ENCODE results near the gene GGT5.
"Not testable (repeated sequence)": the region's sequence is repeated elsewhere in the genome, so short reads cannot be mapped to it uniquely, and the experiment has no call there.

Gene GGT5

DNA sequence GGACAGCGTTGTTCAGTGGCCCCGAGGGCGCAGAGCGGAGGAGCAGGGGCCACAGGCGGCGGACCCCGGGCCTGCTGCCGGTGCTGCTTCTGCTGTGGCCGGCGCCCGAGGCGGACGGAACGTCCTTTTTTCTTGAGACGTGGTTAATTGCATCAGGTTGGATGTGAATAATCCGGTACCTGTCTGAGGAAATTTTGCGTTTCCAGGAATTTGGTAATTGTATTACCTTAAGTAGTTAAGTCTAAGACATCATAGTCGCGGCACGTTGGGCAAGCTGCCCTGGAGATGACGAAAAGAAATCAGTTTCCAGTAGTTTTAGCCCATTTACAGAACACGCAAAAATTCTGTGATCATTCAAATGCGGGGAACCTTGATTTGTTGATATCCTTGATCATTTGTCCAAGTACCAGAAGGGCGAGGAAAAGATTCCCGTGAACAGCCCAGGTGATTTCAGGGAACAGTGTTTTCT is 26.5 kb upstream of the GGT5 start:
- Mint-ChIP-seq H3K27ac (peak overlapping the region; percentile 77), H3K36me3 (no peaks in the 10 kb centered on the region), H3K27me3 (no peaks in the 10 kb centered on the region), H3K4me3 (peak overlapping the region; percentile 92), H3K4me1 (peaks cover 40% of the 10 kb centered on the region), H3K9me3 (no peaks in the 10 kb centered on the region)
- ATAC-seq, result no peak

DNA sequence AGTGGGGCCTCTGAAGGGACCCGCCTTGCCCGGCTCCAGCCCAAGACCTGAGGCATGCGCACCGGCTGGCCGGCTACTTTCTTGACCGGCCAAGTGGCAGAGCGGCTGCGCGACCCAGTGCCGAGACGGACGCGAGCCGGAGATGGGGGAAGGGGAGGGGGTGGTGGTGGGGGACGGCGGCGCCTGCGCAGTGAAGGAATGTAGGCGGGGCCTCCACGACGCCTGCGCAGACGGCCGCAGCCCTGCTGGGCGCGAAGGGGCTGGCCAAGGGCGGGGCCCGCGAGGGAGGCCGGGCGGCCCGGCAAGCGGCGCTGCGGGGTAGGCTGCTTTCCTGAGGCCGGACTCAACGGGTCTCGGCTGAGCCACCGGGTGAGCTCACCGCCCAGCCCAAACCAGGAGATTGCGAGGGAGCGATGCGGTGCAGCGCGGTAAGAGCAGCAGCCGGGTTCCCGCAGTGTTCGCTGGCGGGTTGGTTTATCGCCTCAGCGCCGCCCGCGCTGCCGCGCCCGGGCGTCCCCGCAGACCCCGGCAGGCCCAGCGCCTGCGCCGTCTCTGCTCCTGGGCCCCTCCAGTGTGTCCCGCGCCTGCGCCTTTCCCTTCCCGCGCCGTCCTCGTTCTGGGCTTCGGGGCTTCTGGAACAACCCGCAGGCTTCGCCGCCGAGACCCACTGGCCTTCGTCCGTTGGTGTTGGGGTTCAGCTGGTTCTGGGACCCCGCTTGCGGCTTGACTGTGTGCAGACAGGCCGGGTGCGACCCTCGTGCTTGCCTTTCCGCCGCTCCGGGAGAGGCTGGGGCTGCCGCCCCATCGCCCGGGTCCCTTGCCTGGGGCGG is 25.9 kb upstream of the GGT5 start, which contains the start of gene SPECC1L:
TSS of gene SPECC1L (plus strand) at position 276 of the 830 bp plus-strand sequence. CDS start 31,401 bp downstream, outside the sequence.
- Mint-ChIP-seq H3K27ac (peak within 1 kb of the TSS; percentile 77), H3K4me3 (peak within 1 kb of the TSS; percentile 92), H3K9me3 (no peaks in the 10 kb centered on the region), H3K27me3 (no peaks in the 10 kb centered on the region), H3K36me3 (no peaks in the 10 kb centered on the region), H3K4me1 (peaks cover 41% of the 10 kb centered on the region)
- peak; percentile 98 for ATAC-seq

DNA sequence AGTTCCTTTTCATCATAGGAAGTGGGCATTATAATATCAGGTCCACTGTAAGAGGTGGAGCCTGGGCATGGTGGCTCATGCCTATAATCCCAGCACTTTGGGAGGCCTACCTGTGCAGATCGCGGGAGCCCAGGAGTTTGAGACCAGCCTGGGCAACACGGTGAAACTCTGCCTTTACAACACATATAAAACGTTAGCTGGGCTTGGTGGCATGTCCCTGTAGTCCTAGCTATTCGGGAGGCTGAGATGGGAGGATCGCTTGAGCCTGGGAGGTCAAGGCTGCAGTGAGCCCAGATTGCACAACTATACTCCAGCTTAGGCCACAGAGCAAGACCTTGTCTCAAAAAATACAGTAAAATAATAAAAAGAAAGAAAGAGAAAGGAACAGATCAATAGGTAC is 21.6 kb upstream of the GGT5 start:
- H3K27me3 Mint-ChIP-seq, result not testable (repeated sequence)

DNA sequence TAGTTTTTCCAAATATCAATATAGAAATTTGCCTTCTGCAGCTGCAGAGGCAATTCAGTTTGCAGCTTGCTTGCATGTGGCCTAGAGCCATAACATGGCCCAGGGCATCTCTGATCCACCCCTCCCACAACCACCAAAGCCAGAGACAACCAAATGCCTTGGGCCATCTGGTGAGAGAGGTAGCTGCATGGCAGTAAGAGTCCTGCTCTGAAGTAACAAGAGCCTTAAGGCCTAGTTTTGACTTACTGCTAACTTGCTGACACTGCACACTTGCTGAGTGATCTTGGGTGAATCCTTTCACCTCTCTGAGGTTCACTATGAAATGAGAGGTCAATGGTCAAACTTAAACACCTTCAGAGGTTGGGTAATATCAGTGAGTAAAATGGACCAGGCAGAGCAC is 20.9 kb upstream of the GGT5 start:
- Mint-ChIP-seq H3K4me3 (no peak overlapping the region), H3K27ac (no peak overlapping the region), H3K36me3 (no peaks in the 10 kb centered on the region), H3K9me3 (no peaks in the 10 kb centered on the region), H3K4me1 (peaks cover 27% of the 10 kb centered on the region), H3K27me3 (no peaks in the 10 kb centered on the region)
- ATAC-seq, result no peak

More for the DNA sequence above, 21.6 kb upstream of the GGT5 start:
- not testable (repeated sequence) for ATAC-seq, H3K9me3 Mint-ChIP-seq, H3K36me3 Mint-ChIP-seq, H3K27ac Mint-ChIP-seq, H3K4me3 Mint-ChIP-seq
- H3K4me1 Mint-ChIP-seq, result peaks cover 28% of the 10 kb centered on the region

DNA sequence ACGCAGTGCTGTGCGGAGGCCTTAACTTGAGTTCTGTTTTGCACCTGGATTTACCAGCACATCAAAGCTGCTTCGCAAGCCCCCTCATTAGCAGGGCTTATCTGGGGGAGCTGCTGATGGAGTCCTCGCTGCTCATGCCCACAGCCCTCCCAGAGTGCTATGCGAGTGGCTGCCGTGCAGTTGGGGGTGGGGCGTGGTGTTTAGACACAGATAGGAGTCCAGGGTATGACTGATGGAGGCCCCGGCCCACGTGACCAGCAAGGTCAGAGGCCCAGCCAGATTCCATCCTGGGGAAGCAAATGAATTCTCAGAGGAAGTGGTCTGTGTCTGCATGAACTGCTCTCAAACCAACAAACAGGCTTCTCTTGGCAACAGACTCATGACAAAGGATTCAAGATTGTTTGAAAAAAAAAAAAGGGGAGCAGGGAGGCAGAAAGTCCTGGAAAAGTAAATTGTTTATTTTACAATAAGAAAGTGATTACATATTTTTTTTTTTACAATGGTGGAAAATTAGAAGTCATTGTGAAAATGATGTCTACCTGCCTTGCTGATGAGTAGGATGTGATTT is 19.5 kb upstream of the GGT5 start:
- not testable (repeated sequence) for H3K36me3 Mint-ChIP-seq, H3K9me3 Mint-ChIP-seq, H3K27me3 Mint-ChIP-seq, ATAC-seq
- Mint-ChIP-seq H3K4me1 (peaks cover 27% of the 10 kb centered on the region), H3K27ac (peak overlapping the region; percentile 94), H3K4me3 (peak overlapping the region; percentile 55)

DNA sequence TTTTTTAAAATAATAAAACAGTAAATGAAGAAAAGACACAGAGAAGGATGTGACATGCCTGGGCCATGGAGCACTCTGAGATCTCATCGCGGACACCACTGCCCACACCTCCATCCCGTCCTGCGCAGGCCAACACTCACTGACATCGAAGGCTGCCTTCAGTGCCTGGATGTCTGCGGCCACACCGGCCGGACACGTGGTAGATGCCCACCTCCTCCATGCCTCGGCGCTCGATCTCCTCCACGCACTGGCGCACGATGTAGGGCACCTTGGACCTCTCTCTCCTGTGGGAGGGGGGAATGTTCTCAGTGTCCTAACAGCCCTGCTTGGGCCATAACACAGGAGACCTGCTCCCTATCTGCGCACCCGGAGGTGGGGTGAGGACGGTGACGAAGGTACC is 18.6 kb upstream of the GGT5 start:
- H3K27ac Mint-ChIP-seq, result not testable (repeated sequence)

DNA sequence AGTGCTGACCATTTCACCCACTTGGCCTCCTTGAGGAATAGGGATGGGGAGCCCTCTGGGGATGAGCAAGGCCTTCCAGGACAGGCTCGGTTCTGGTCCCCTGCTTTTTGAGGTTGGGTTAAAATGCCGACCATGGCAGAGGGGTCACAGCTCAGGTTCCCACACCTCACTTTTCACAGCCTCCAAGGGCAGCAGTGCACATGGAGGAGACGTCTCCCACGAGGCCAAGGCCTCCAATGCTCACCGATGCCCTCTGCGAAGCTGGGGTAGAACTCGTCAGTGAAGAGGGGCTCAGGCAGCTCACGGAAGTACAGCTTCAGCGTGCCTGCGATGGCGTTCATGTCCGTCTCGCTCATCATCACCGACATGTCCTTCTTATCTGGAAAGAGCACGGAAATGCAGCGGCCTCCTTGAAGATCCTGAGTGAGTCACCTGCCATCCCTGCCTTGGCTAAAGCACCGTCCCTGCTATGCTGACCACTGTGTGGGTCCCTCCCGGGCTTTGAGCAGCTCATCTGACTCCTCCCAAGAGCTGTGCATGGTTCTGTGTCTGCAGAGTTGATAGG is 17.4 kb upstream of the GGT5 start:
- H3K36me3 Mint-ChIP-seq, H3K4me3 Mint-ChIP-seq: not testable (repeated sequence)

More for the DNA sequence above, 18.6 kb upstream of the GGT5 start:
- H3K9me3 Mint-ChIP-seq, ATAC-seq, H3K27me3 Mint-ChIP-seq, H3K36me3 Mint-ChIP-seq, H3K4me3 Mint-ChIP-seq: not testable (repeated sequence)
- H3K4me1 Mint-ChIP-seq, result peaks cover 27% of the 10 kb centered on the region

DNA sequence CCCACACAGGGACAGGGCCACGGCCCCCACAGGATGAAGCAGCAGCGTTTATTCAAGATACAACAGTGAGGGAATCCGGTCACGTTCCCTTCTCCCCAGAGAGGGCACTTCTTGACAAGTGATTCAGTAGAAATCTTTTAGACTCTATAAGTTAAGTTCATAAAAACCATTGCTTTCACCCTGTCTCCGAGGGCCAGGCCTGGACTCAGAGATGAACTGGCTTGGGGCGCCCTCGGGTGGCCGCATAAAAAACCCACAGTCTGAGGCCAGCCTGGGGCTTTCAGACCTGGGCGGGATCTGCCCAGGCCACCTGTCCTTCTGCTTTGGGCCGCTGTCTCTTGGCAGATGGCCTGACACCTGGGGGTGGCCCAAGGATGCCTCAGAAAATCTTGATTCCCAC is 14.6 kb upstream of the GGT5 start:
- not testable (repeated sequence) for H3K9me3 Mint-ChIP-seq, H3K36me3 Mint-ChIP-seq, ATAC-seq, H3K27ac Mint-ChIP-seq, H3K4me3 Mint-ChIP-seq, H3K27me3 Mint-ChIP-seq
- peaks cover 13% of the 10 kb centered on the region for H3K4me1 Mint-ChIP-seq

More for the DNA sequence above, 17.4 kb upstream of the GGT5 start:
- H3K27me3 Mint-ChIP-seq, H3K27ac Mint-ChIP-seq, H3K9me3 Mint-ChIP-seq, ATAC-seq: not testable (repeated sequence)
- peaks cover 27% of the 10 kb centered on the region for H3K4me1 Mint-ChIP-seq

DNA sequence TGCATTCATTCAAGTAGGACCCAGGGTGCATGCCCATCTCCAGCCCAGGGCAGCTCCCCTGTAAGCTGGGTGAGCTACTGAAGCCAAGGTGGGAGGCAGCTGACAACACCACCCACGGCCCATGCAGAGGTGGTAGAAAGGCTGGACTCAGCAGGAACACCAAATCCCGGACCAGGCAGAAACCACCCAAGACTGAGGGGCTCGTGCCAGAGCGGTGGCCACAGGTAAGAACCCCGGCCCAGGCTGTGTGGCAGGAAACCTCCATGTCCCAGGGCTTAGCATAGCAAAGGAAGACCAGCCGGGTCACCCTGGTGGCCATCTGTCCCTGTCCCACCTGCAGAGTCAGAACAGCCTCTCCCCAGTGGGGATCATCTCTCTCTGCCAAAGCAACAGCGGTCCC is 11.9 kb upstream of the GGT5 start:
- not testable (repeated sequence) for H3K36me3 Mint-ChIP-seq, H3K27me3 Mint-ChIP-seq, H3K4me1 Mint-ChIP-seq, H3K9me3 Mint-ChIP-seq, H3K27ac Mint-ChIP-seq, ATAC-seq, H3K4me3 Mint-ChIP-seq

DNA sequence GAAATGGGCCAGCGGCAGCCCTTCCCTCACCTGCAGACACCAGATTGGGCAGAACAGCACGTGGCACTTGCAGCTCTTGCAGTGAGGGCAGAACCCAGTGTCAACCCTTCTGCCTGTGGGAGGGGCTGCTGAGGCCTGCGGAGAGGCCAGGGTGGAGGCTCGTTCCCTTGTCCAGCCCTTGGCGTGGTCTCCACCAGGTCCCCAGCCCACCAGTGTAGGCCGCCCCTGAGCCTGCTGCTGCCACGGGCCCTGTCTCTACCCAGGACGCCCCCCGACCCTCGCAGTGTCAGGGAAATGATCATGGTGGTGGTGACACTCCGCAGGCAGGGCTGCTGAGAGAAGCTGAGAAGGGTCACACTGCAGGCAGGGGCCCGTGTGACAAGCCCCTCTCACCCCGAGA is 11.3 kb upstream of the GGT5 start:
- not testable (repeated sequence) for ATAC-seq, H3K4me1 Mint-ChIP-seq, H3K4me3 Mint-ChIP-seq, H3K27me3 Mint-ChIP-seq, H3K36me3 Mint-ChIP-seq, H3K9me3 Mint-ChIP-seq, H3K27ac Mint-ChIP-seq

DNA sequence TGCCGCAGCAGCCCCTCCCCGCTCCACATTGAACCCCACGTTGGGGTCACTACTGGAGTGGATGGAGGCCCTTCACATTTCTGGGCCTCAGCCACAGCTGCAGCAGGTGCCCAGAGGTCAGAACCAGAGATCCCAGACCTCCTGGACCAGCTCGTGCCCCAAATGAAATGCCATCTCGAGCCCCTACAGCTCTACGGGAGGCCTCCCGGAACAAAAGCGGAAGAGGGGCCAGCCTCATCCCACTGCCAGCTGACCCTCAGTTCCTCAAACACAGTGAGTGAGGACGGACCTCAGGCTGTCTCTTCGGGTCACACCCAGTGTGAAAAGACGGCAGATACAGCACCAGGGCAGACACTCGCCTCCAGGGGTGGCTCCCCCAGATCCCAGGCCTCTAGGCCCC is 8.2 kb upstream of the GGT5 start:
- not testable (repeated sequence) for H3K4me1 Mint-ChIP-seq, H3K4me3 Mint-ChIP-seq, H3K9me3 Mint-ChIP-seq, ATAC-seq, H3K27ac Mint-ChIP-seq, H3K27me3 Mint-ChIP-seq, H3K36me3 Mint-ChIP-seq

DNA sequence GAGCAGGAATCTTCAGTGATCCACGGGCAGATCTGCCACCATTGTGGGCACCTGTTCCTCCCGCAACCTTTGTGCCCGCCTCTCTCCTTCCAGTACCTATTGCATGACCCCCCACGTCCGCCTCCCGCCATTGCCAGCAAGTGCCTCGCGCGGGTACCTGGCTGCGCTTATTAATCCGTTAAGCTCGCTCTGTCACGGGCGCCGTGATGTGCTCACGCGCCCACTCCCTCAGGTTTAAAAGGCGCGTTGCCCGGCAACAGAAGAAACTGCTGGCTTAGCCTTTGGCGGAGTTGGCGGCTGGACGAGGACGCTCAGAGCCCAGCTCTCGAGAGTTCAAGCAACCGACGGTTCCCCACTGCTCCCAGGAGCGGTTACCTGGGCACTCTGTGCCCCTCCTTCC is 6.4 kb upstream of the GGT5 start:
- not testable (repeated sequence) for H3K9me3 Mint-ChIP-seq, H3K4me1 Mint-ChIP-seq, ATAC-seq, H3K4me3 Mint-ChIP-seq, H3K36me3 Mint-ChIP-seq, H3K27me3 Mint-ChIP-seq, H3K27ac Mint-ChIP-seq

DNA sequence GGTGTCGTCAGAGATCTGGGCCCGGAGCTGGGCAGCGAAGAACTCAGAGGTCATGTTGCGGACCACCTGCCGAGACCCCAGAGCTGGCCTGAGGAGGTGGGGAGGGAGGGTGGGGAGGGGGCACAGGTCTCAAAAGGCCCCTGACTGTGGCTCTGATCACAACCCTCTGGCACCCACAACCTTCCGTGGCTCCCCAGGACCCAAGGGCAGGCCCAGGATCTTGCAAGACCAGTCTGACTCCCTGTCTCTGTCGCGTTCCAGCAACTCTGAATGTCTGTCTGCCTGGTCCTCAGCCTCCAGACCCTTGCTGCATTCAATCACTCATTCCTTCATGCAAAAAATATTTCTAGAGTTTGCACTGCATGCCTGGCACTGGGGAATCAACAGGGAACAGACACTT is 4.5 kb upstream of the GGT5 start:
- H3K4me3 Mint-ChIP-seq, H3K36me3 Mint-ChIP-seq, H3K9me3 Mint-ChIP-seq, H3K27ac Mint-ChIP-seq, ATAC-seq, H3K27me3 Mint-ChIP-seq, H3K4me1 Mint-ChIP-seq: not testable (repeated sequence)

DNA sequence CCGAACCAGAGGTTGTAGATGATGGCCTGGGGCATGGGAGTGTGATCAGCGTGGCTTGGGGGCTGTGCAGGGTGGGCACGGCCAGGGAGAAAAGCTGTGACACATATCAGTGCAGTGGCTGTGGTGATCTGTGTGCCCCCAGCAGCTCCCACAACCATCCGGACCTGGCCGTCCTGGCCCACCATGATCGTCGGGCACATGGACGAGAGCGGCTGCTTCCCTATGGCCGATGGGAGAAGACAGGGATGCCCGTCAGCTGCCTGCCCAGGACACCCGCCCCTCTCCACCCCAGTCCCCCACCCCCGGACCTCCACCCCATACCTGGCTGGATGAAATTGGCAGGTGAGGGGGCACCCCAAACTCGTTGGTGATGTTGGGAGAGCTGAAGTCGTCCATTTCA is 3.7 kb upstream of the GGT5 start:
- ATAC-seq, H3K9me3 Mint-ChIP-seq, H3K36me3 Mint-ChIP-seq, H3K27ac Mint-ChIP-seq, H3K4me3 Mint-ChIP-seq, H3K27me3 Mint-ChIP-seq: not testable (repeated sequence)
- peaks cover 13% of the 10 kb centered on the region for H3K4me1 Mint-ChIP-seq

DNA sequence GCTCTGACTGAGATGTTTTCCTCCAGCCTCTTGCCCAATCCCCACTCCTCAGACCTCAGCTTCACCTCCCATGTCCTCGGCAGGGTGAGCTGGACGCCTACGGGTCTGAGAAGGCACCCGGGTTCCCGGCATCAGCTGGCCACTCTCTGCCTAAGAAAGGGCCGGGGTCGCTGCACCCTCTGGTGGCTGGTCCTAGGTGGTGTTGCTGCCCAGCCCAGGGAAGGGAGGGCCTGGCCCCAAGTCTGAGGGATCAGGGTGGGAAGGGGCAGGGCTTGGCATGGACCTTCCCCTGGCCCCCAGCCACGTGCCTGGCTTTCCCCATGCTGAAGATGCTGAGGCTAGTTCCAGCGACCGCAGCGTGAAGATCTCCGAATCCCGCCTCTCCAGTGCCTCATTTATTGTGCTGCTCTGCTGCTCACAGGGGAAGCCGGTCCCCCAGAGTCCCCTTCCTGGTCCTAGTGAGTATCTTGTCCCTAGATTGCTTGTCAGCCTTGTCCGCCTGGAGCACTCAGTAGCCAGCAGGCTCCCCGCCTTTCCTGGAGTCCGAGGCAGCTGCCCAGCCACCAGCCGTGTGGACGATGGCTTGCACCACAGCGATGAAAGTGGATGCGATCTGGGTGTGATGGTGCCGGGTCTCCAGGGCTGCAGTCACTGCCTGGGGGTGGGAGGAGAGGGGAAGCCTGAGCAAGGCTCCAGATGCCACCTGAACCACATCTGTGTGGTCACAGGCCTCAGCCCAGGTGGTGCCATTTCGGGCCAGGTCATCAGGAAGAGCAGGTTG is 2.9 kb upstream of the GGT5 start:
- Mint-ChIP-seq H3K4me3 (no peak overlapping the region), H3K36me3 (no peaks in the 10 kb centered on the region), H3K4me1 (peaks cover 22% of the 10 kb centered on the region), H3K27me3 (no peaks in the 10 kb centered on the region), H3K9me3 (no peaks in the 10 kb centered on the region), H3K27ac (no peak overlapping the region)
- ATAC-seq, result peak; percentile 65

Data from stimulated activated memory B cell treated with anti-CD40 and anti-IgM and Interleukin-4, amounts not matched to agents 10 μg/mL and 1 μg/mL and 100 μg/mL, for 72 hours (primary cell).